ENCODE results near the gene GADL1.

DNA sequence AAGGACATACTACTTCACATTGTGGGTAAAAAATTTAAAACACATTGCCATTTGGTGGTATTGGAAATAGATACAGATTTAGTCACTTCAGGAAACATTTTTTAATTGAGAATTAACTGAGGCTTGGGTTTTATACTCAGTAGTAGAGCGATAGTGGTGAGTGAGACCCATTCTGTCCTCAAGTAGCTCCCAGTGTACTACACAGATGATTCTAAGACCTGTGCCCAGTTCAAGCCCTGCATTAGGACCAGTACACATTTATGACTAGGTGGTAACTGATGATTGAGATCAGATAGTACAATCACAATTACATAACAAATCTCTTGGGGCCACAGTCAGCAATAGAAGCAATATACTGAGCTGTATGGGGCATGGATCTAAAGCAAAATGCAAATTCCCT lies 67.4 kb downstream of the GADL1 start:
- TF ChIP-seq MAX (IDR thresholded peaks at IDR 0.05), result no peak
- no peak for TF ChIP-seq EZH2 (IDR thresholded peaks at IDR 0.05)
- TF ChIP-seq CTCF (IDR thresholded peaks at IDR 0.05 in 2 of 3, conservative IDR thresholded peaks at IDR 0.05 in 1 of 3; ENCODE audit: borderline replicate concordance in 1 of 3, insufficient read depth in 1 of 3, low read depth in 2 of 3, low read length in 2 of 3), result no peak
- TF ChIP-seq ELF1 (IDR thresholded peaks at IDR 0.05; ENCODE audit: borderline replicate concordance, low read depth), result no peak
- TF ChIP-seq POLR2AphosphoS5 (IDR thresholded peaks at IDR 0.05; ENCODE audit: low read depth, low read length), result no peak
